HUES6 (cell line): Measurements from ENCODE around the gene PPP1R9A.

Experiments used
- H3K27ac ChIP-seq: 2 replicates; pipeline ENCODE4 v1.7.0; 2013; ENCODE audit warnings: low read depth, mild to moderate bottlenecking, low read length, inconsistent platforms
- H3K27me3 ChIP-seq: 2 replicates; pipeline ENCODE4 v1.6.1; 2013; ENCODE audit warnings: low read length; ENCODE audit not compliant: control insufficient read depth, insufficient read depth
- H3K36me3 ChIP-seq: 2 replicates; pipeline ENCODE4 v1.6.1; 2013; ENCODE audit warnings: low read length; ENCODE audit not compliant: control insufficient read depth, insufficient read depth
- H3K4me1 ChIP-seq: 2 replicates; pipeline ENCODE4 v1.6.1; 2013; ENCODE audit warnings: low read length; ENCODE audit not compliant: control insufficient read depth, insufficient read depth
- H3K4me3 ChIP-seq: 2 replicates; pipeline ENCODE4 v1.5.1; 2013; ENCODE audit warnings: low read depth, low read length
- H3K9ac ChIP-seq: one replicate; pipeline ENCODE4 v1.6.1; 2013; ENCODE audit warnings: mild to moderate bottlenecking, low read length
- H3K9me3 ChIP-seq: 2 replicates; pipeline ENCODE4 v1.6.1; 2013; ENCODE audit warnings: low read depth, low read length; ENCODE audit not compliant: control insufficient read depth, insufficient read depth

The PPP1R9A gene

GRCh38 chr7:95101422-95101821 is 194.0 kb downstream of the PPP1R9A start:
- no peak overlapping the region for H3K27ac ChIP-seq

GRCh38 chr7:95102662-95103061 is 195.3 kb downstream of the PPP1R9A start:
- no peaks in the 10 kb centered on the region for H3K4me1 ChIP-seq
- no peak overlapping the region for H3K4me3 ChIP-seq
- no peak overlapping the region for H3K9ac ChIP-seq
- no peaks in the 10 kb centered on the region for H3K9me3 ChIP-seq
- no peaks in the 10 kb centered on the region for H3K36me3 ChIP-seq
- no peak overlapping the region for H3K27ac ChIP-seq
- no peaks in the 10 kb centered on the region for H3K27me3 ChIP-seq

More at GRCh38 chr7:95101422-95101821, 194.0 kb downstream of the PPP1R9A start:
- H3K9me3 ChIP-seq = no peaks in the 10 kb centered on the region
- H3K36me3 ChIP-seq = no peaks in the 10 kb centered on the region
- H3K4me3 ChIP-seq = no peak overlapping the region
- H3K9ac ChIP-seq = no peak overlapping the region
- H3K4me1 ChIP-seq = no peaks in the 10 kb centered on the region
- no peaks in the 10 kb centered on the region for H3K27me3 ChIP-seq

- Histone ChIP-seq H3K9me3 (no peaks in the 10 kb centered on the region), H3K9ac (no peak overlapping the region), H3K36me3 (no peaks in the 10 kb centered on the region), H3K27ac (no peak overlapping the region), H3K27me3 (no peaks in the 10 kb centered on the region), H3K4me3 (no peak overlapping the region), H3K4me1 (no peaks in the 10 kb centered on the region)
Observed at GRCh38 chr7:95104739-95105138, 197.3 kb downstream of the PPP1R9A start.

GRCh38 chr7:95105627-95106026 is 198.2 kb downstream of the PPP1R9A start:
- Histone ChIP-seq H3K36me3 (no peaks in the 10 kb centered on the region), H3K4me3 (no peak overlapping the region), H3K27me3 (no peaks in the 10 kb centered on the region), H3K9ac (no peak overlapping the region), H3K27ac (no peak overlapping the region), H3K4me1 (no peaks in the 10 kb centered on the region), H3K9me3 (no peaks in the 10 kb centered on the region)

- Histone ChIP-seq H3K36me3 (no peaks in the 10 kb centered on the region), H3K4me3 (no peak overlapping the region), H3K9ac (no peak overlapping the region), H3K9me3 (no peaks in the 10 kb centered on the region), H3K4me1 (no peaks in the 10 kb centered on the region), H3K27me3 (no peaks in the 10 kb centered on the region), H3K27ac (no peak overlapping the region)
Observed at GRCh38 chr7:95106401-95106800, 199.0 kb downstream of the PPP1R9A start.

- Histone ChIP-seq H3K9me3 (no peaks in the 10 kb centered on the region), H3K4me1 (no peaks in the 10 kb centered on the region), H3K27ac (no peak overlapping the region), H3K9ac (no peak overlapping the region), H3K27me3 (no peaks in the 10 kb centered on the region), H3K36me3 (no peaks in the 10 kb centered on the region), H3K4me3 (no peak overlapping the region)
Observed at GRCh38 chr7:95110707-95111106, 203.3 kb downstream of the PPP1R9A start.

- no peaks in the 10 kb centered on the region for H3K9me3 ChIP-seq
- peaks cover 4% of the 10 kb centered on the region; the same call in 1 of the 2 replicates for H3K4me1 ChIP-seq
Observed at GRCh38 chr7:95113590-95113989, 206.2 kb downstream of the PPP1R9A start.

GRCh38 chr7:95126053-95126709 is 218.8 kb downstream of the PPP1R9A start:
- Histone ChIP-seq H3K9ac (no peak overlapping the region), H3K27ac (no peak overlapping the region), H3K36me3 (no peaks in the 10 kb centered on the region), H3K9me3 (no peaks in the 10 kb centered on the region), H3K4me3 (no peak overlapping the region), H3K4me1 (no peaks in the 10 kb centered on the region), H3K27me3 (no peaks in the 10 kb centered on the region)

More at GRCh38 chr7:95113590-95113989, 206.2 kb downstream of the PPP1R9A start:
- Histone ChIP-seq H3K4me3 (no peak overlapping the region), H3K36me3 (no peaks in the 10 kb centered on the region), H3K9ac (no peak overlapping the region), H3K27me3 (no peaks in the 10 kb centered on the region), H3K27ac (no peak overlapping the region)

- Histone ChIP-seq H3K36me3 (no peaks in the 10 kb centered on the region), H3K27ac (no peak overlapping the region), H3K4me1 (no peaks in the 10 kb centered on the region), H3K27me3 (no peaks in the 10 kb centered on the region), H3K4me3 (no peak overlapping the region), H3K9me3 (no peaks in the 10 kb centered on the region), H3K9ac (no peak overlapping the region)
Observed at GRCh38 chr7:95132500-95132899, 225.1 kb downstream of the PPP1R9A start.

GRCh38 chr7:95139922-95140321 is 232.5 kb downstream of the PPP1R9A start:
- Histone ChIP-seq H3K4me1 (no peaks in the 10 kb centered on the region), H3K36me3 (no peaks in the 10 kb centered on the region), H3K27ac (no peak overlapping the region), H3K9me3 (no peaks in the 10 kb centered on the region), H3K4me3 (no peak overlapping the region), H3K27me3 (no peaks in the 10 kb centered on the region), H3K9ac (no peak overlapping the region)

GRCh38 chr7:95141755-95142154 is 234.4 kb downstream of the PPP1R9A start:
- Histone ChIP-seq H3K4me1 (no peaks in the 10 kb centered on the region), H3K27me3 (no peaks in the 10 kb centered on the region), H3K36me3 (no peaks in the 10 kb centered on the region), H3K27ac (no peak overlapping the region), H3K9me3 (no peaks in the 10 kb centered on the region), H3K9ac (no peak overlapping the region), H3K4me3 (no peak overlapping the region)
